ENCODE data around the gene DUS2. TPM values are rescaled to one million over a fixed set of nuclear protein-coding genes. Genes with fewer than 3 reads are reported as not detected.

Gene DUS2
- total and polyA plus RNA-seq, 7 donors = 3.4 to 15.1 (median 9.5) TPM

GRCh38 chr16:68079626-68080344 is 56.7 kb downstream of the DUS2 start:
- WGBS, 3 donors = 57 to 72% (median 68%) methylated on average over 13 of the region's 13 CpGs
- Histone ChIP-seq H3K9me3 (no peaks in the 10 kb centered on the region), H3K27me3 (ENCODE audit: insufficient read depth in 3 of 3, low read length in 2 of 3) (no peaks in the 10 kb centered on the region), H3K4me3 (no peak overlapping the region), H3K4me1 (peaks cover 56% of the 10 kb centered on the region), H3K36me3 (ENCODE audit: insufficient read depth in 1 of 2, low read depth in 1 of 2) (peaks cover 0 to 25% of the 10 kb centered on the region in 2 donors), H3K27ac (peak overlapping the region; percentile 69)
- intact Hi-C loops (cut with DNase I) = loop anchor here in 1 of 2 donors (10.0 kb wide), 1 partner anchor 235 kb away; the partner anchor contains the start of genes PRMT7 and SLC7A6OS
- DNase-seq (peak; percentile 77 to 84), ATAC-seq (peak in 2 of 4 donors; percentile 6 to 9)
- no peak for TF ChIP-seq CTCF (IDR thresholded peaks at IDR 0.05)

- H3K27ac ChIP-seq = peak overlapping the region; percentile 90
- intact Hi-C loops (cut with DNase I) = no loop called here
These were observed 59.0 kb downstream of the DUS2 start for GRCh38 chr16:68081861-68082628.

GRCh38 chr16:68082629-68083238 is 59.6 kb downstream of the DUS2 start:
- H3K36me3 ChIP-seq (ENCODE audit: insufficient read depth in 1 of 2, low read depth in 1 of 2) = peaks cover 0 to 6% of the 10 kb centered on the region in 2 donors
- 79 to 97% (median 86%) methylated on average over 2 of the region's 2 CpGs for WGBS, 3 donors
- no peak overlapping the region for H3K4me3 ChIP-seq
- no peaks in the 10 kb centered on the region for H3K9me3 ChIP-seq
- H3K4me1 ChIP-seq = peaks cover 48% of the 10 kb centered on the region
- no peak for TF ChIP-seq CTCF (IDR thresholded peaks at IDR 0.05)
- peak overlapping the region; percentile 90 for H3K27ac ChIP-seq
- no peaks in the 10 kb centered on the region for H3K27me3 ChIP-seq (ENCODE audit: insufficient read depth in 3 of 3, low read length in 2 of 3)
- DNase-seq (no peak), ATAC-seq (no peak)
- intact Hi-C loops (cut with DNase I) = no loop called here

More at GRCh38 chr16:68081861-68082628, 59.0 kb downstream of the DUS2 start:
- peaks cover 0 to 13% of the 10 kb centered on the region in 2 donors for H3K36me3 ChIP-seq (ENCODE audit: insufficient read depth in 1 of 2, low read depth in 1 of 2)
- DNase-seq = no peak
- ATAC-seq = no peak
- H3K9me3 ChIP-seq = no peaks in the 10 kb centered on the region
- no peaks in the 10 kb centered on the region for H3K27me3 ChIP-seq (ENCODE audit: insufficient read depth in 3 of 3, low read length in 2 of 3)
- no peak overlapping the region for H3K4me3 ChIP-seq
- no peak for TF ChIP-seq CTCF (IDR thresholded peaks at IDR 0.05)
- H3K4me1 ChIP-seq = peaks cover 45% of the 10 kb centered on the region

- intact Hi-C loops (cut with DNase I) = no loop called here
These were observed 60.2 kb downstream of the DUS2 start for GRCh38 chr16:68083239-68083781.

More at GRCh38 chr16:68083239-68083781, 60.2 kb downstream of the DUS2 start:
- DNase-seq (no peak), ATAC-seq (no peak)
- Histone ChIP-seq H3K4me3 (no peak overlapping the region), H3K27me3 (ENCODE audit: insufficient read depth in 3 of 3, low read length in 2 of 3) (no peaks in the 10 kb centered on the region), H3K36me3 (ENCODE audit: insufficient read depth in 1 of 2, low read depth in 1 of 2) (peaks cover 0 to under 1% of the 10 kb centered on the region in 2 donors), H3K9me3 (no peaks in the 10 kb centered on the region), H3K27ac (peak overlapping the region; percentile 90), H3K4me1 (peaks cover 48% of the 10 kb centered on the region)
- TF ChIP-seq CTCF (IDR thresholded peaks at IDR 0.05) = no peak
- 88 to 95% (median 91%) methylated on average over 4 of the region's 4 CpGs for WGBS, 3 donors

Measured in psoas muscle (tissue), 8 donors.